HT1080 (cell line): Measurements from ENCODE around the gene CELF2. TPM values are rescaled to one million over a fixed set of nuclear protein-coding genes. Genes with fewer than 3 reads are reported as not detected.
"Not testable (repeated sequence)": the region's sequence is repeated elsewhere in the genome, so short reads cannot be mapped to it uniquely, and the experiment has no call there.

ENCODE experiments used
- DNase-seq: peaks from one replicate; pipeline ENCODE4 v3.0.0-alpha.2; 2015; ENCODE audit warnings: low read depth
- polyA plus RNA-seq, 2 experiments: library from polyadenylated mRNA; depleted of rRNA; stranded (reverse); fragments of >200 nt; gene quantifications; 2 replicates each; pipeline ENCODE4 v1.2.3, GENCODE V29; 2015
- total RNA-seq: library from RNA; depleted of rRNA; stranded (reverse); fragments of >200 nt; shearing (Covaris generic); gene quantifications from 2 replicates; pipeline ENCODE4 v1.2.3, GENCODE V29; 2014; rRNA removed

Gene CELF2
- total RNA-seq = 9.7 and 9.8 TPM in 2 replicates
- 0.07 TPM in 1 of 2 replicates, not detected in the other for polyA plus RNA-seq (2015; cell fraction: cytosol; rRNA removed)
- 0.06 TPM in 1 of 2 replicates, not detected in the other for polyA plus RNA-seq (2015; cell fraction: nucleus; rRNA removed)

- no peak for DNase-seq
These were observed at the start of gene CELF2 for GRCh38 chr10:11017570-11018431. CELF2 (plus strand) TSS chr10:11017872; CDS start chr10:11018090, 218 bp downstream.

- DNase-seq = no peak
These were observed 49.4 kb upstream of the CELF2 start for GRCh38 chr10:10968257-10968588.

- DNase-seq = no peak
These were observed 44.4 kb upstream of the CELF2 start for GRCh38 chr10:10973310-10973709.

GRCh38 chr10:10975647-10976046, 42.0 kb upstream of the CELF2 start:
- no peak for DNase-seq

- no peak for DNase-seq
These were observed 41.0 kb upstream of the CELF2 start for GRCh38 chr10:10976652-10977051.

- no peak for DNase-seq
These were observed 40.3 kb upstream of the CELF2 start for GRCh38 chr10:10977226-10977956.

GRCh38 chr10:10977978-10978377, 39.7 kb upstream of the CELF2 start:
- no peak for DNase-seq

- DNase-seq = no peak
These were observed 32.3 kb upstream of the CELF2 start for GRCh38 chr10:10985361-10985760.

- no peak for DNase-seq
These were observed 31.1 kb upstream of the CELF2 start for GRCh38 chr10:10986606-10987005.

GRCh38 chr10:10987111-10987510, 30.6 kb upstream of the CELF2 start:
- DNase-seq = no peak

GRCh38 chr10:10989669-10990068, 28.0 kb upstream of the CELF2 start:
- DNase-seq = no peak

- DNase-seq = no peak
These were observed 26.5 kb upstream of the CELF2 start for GRCh38 chr10:10991144-10991543.

GRCh38 chr10:10992072-10992471, 25.6 kb upstream of the CELF2 start:
- no peak for DNase-seq

GRCh38 chr10:10992961-10993714, 24.5 kb upstream of the CELF2 start:
- no peak for DNase-seq

- no peak for DNase-seq
These were observed 23.9 kb upstream of the CELF2 start for GRCh38 chr10:10993785-10994184.

GRCh38 chr10:10994360-10994759, 23.3 kb upstream of the CELF2 start:
- no peak for DNase-seq

- DNase-seq = no peak
These were observed 22.6 kb upstream of the CELF2 start for GRCh38 chr10:10995120-10995519.

- DNase-seq = peak; percentile 3
These were observed 20.6 kb upstream of the CELF2 start for GRCh38 chr10:10996966-10997620.

GRCh38 chr10:10999501-10999900, 18.2 kb upstream of the CELF2 start:
- not testable (repeated sequence) for DNase-seq

GRCh38 chr10:11002485-11002884, 15.2 kb upstream of the CELF2 start:
- DNase-seq = no peak

- no peak for DNase-seq
These were observed 14.8 kb upstream of the CELF2 start for GRCh38 chr10:11002916-11003315.
